ENCODE data around the gene C2orf49.
"Not testable (repeated sequence)": the region's sequence is repeated elsewhere in the genome, so short reads cannot be mapped to it uniquely, and the experiment has no call there.

C2orf49 gene

DNA sequence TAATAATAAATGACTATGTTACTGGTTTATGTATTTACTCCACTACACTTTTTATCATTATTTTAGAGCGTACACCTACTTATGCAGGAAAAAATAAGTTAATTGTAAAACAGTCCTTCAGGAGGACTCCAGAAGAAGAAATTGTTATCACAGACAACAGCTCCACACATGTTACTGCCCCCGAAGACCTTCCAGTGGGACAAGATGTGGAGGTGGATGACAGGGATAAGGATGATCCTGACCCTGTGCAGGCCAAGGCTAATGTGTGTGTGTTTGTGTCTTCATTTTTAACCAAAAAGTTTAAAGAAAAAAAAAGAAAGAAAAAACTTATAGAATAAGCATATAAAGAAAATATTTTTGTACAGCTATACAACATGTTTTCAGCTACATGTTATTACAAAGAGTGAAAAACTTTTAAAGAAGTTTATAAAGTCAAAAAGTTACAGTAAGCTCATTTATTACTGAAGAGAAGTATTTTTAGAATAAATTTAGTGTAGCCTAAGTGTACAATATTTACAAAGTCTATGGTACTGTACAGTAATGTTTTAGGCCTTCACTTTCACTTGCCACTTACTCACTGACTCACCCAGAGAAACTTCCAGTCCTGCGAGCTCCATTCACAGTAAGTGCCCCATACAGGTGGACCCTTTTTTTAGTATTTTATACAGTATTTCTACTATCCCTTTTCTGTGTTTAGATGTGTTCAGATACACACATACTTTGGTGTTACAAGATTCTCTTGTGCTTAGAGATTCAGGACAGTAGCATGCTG lies 15.3 kb upstream of the C2orf49 start:
- DNase-seq (ENCODE audit: low spot score): no peak

DNA sequence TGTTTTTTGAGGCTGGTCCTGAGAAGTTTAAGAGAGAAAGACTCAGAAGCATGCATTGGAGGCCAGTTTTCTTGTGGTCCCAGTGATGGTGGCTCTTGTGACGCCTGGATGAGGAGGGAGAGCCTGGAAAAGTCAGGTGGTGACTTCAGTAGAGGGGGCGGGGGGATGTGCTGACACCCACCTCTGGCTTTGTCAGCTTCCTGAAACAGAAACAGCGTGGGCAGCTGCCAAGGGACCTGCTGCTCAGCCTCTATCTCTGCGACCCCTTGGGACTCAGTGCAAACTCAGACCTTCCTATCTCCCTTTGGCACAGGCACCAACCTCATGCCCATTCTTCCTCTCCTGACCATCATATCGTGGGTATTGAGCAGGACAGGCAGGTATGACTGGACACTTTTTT lies 14.2 kb upstream of the C2orf49 start:
- DNase-seq (ENCODE audit: low spot score): no peak

DNA sequence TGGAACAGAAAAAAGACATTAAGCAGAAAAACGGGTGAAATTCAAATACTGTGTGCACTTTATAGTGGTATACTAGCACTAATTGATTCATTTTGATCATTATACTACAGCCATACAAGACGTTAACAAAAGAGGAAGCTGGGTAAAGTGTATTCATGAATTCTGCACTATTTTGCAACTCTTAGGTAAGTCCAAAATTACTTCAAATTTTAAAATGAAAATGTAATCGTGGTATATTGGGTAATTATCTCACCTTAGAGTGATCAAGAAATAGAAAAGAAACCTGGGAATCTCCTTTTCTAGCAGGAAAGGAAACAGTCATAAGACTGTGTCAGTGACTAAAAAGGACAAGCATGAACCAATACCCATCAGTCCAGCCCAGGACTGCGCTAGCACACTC lies 13.2 kb upstream of the C2orf49 start:
- no peak for DNase-seq (ENCODE audit: low spot score)

DNA sequence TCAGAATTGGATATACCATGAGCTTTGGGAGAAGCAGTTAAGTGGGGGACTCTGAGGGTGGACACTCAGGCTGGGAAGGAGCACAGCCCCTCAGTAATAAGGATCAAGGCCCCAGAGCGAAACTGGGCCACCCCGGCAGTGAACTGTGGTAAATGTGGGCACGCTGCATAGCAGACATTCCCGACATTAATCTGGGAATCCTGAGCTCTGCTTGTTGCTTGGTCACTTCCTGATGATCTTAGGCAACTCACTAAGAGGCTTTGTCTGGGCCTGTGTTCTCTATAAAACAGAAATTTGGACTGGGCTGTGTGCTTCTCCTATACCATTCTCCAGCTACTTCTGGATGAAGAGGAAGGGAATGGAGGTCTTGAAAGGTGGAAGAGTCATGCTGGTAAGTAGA lies 12.6 kb upstream of the C2orf49 start:
- DNase-seq (ENCODE audit: low spot score): no peak

DNA sequence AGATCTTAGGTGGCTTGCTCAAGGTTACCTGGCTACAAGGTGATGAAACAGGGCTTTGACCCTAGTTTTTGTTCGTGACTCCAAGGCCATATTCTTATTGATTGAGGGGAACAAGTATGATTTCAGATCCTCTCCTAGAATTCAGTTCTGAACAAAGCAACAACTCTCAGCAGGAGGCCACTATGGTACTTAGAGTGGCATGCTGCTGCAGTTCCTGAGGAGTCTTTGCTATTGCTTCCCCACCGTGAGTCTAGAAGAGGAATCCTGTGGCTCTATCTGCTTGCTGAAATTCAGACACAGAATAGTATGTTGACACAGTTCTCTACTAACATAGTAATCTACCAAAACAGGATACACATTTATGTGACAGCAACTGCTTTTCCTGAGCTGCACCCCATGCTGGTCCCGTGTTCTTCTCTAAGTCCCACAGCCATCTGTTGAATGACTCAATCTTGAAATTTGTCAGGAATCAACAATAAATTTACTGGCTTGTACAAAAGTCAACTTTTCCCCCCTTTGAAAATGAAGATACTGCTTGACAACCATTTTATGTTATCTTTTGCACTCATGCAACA lies 11.9 kb upstream of the C2orf49 start:
- DNase-seq (ENCODE audit: low spot score): no peak

DNA sequence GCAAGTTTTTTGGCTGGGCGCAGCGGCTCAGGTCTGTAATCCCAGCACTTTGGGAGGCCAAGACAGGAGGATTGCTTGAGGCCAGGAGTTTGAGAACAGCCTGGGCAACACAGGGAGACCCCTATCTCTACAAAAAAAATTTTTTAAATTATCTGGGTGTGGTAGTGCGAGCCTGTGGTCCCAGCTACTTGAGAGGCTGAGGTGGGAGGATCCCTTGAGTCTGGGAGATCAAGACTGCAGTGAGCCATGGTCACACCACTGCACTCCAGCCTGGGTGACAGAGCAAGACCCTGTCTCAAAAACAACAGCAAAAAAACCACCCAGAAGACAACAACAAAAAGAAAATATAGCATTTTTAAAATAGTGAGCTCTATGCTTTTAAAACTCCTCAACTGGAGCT lies 10.1 kb upstream of the C2orf49 start:
- not testable (repeated sequence) for DNase-seq (ENCODE audit: low spot score)

DNA sequence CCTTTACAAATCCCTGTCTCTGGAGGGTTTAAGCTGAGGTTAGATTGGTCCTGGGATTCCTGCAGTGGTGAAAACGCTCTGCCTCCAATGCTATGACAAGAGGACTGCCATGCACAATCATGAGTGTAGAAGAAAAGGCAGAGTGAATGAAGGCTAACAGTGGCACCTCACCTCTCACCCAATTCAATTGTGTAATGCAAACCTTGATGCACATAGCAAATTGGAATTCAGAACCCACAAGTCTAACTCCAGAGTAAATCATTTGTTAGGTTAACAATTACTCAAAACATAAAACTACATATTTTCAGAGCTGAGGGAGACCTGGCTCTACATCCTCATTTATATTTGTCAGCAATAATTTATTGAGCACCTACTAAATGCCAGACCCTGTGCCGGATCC lies 9.7 kb upstream of the C2orf49 start:
- no peak for DNase-seq (ENCODE audit: low spot score)

DNA sequence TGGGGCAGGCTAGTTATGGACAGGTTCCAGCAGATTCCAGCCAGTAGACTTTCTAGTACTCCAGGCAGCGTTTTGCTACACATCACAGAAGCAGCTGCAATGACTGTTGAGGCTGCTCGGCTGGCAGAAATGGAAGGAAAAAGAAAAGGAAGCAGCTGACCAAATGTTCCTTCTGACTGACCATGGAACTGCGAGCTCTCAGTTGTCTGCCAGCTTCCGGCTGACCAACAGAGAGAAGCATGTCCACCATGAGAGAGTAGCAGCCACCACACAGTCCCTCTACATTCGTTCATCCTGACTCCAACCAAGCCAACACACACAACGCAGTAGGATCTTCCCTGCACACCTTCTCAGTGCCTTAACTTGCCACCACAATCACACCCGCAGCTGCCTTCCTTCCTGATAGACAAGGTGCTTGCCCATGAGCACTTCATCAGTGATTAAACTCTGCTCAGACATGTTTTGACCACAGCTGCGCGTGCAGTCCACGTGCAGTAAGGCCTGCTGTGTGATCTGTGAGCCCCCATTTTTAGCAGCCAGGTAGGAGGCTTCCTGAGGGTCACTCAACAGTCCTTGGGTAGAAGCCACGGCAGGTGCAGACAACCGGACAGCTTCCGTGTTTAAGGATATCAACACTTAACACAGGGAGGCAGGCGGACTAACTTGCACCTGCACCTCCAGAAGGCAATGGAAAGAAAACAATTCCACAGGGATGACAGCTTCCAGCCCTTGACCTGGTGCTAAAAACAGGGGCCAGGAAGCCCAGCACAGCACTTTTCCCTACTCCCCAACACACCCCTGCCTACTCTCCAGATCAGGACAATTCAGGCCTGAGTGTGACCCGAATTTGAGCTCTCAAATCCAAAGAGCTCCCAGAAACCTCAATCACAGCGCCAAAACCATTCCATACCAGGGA lies 8.8 kb upstream of the C2orf49 start:
- no peak for DNase-seq (ENCODE audit: low spot score)

DNA sequence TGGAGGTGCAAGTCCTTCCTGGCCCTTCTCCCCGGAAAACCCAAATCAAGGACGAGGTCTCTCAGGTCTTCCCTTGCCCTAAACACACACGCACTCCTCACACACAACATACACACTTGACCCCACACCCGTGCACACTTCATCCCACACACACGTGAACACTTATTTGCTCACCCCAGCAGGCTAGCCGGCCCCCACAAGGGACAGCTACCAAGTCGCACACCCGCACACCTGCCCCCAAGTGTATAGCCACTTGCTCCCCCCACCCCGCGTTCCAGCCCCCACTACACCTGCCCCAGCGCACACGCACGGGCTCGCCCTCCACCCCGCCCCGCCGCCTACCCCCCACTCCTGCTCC lies 8.2 kb upstream of the C2orf49 start:
- peak; percentile 23 for DNase-seq (ENCODE audit: low spot score)

DNA sequence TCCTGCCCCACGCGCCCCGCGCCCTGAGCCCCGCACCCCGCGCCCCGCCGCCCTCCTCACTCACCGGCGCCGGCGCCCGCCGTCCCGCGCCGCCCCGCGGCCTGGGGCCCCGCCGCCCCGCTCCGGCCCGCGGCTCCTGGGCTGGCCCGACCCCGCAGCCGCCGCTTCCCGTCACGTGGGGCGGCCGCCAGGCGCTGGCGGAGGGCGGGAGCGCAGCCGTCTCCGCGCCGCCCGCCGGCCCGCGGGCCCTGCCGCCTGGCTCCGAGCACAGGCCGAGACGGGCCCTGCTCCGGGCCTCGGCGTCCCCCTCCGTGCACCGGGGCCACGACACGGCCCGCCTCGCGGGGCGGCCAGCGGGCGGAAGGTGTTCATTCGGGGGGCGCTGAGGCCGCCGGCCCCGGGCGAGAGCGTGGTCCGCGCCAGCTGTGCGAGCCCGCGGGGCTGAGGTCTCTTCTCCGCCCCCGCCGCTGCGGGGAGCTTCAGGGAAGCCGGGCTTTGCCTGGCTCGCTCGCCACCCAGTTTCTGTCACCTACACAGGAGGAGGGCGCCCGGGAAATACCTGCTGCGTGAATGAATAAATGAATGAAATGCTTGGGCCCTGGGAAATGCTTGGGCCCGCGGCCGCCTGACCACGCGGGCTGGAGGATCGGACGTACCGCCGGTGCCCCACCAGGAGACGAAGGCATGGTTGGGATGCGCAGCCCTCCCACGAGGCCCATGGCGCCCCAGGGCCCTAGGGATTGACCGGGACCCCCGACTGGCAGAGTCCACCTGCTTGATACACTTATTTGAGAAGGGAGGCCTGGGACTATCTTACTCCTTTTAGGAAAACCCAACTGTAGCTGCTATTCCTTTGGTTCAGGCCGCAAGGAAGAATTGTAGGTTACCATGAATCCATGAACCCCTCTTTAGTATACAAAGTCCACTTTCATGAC lies 7.5 kb upstream of the C2orf49 start, which contains the start of gene TGFBRAP1:
Gene TGFBRAP1, minus strand, starts transcription at position 175 of the 935 bp plus-strand sequence. CDS start 21,434 bp downstream, outside the sequence.
- DNase-seq (ENCODE audit: low spot score): peak; percentile 62

DNA sequence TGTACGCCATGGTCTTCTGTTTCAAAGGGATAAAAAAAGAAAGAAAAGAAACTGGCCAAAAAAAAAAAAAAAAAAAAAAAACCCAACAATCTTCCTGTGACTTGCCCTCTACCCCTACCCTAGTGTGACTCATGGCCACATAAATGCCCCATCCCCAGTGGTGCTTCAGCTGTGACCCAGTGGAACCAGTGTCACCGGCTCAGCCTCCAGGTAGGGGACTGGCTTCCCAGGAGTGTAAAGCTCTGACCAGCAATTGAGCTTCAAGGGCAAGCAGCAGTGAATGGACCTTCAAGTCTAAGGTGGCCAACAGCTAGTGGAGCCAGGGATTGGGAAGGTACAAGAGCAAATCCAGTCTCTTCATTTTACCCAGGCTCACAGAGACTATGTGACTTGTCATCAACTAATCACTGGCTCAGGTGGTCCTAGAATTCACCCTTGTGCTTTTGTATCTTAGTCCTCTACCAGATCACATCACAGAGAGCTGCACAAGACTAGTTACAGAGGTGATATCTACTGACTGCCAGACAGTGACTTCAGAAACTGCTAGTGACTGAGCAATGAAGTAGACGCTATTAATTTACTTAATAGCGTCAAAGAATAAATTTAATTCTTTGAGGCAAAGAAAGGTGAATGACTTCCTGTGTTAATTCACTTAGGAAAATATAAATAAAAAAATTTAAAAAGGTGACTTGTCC lies 6.5 kb upstream of the C2orf49 start:
- no peak for DNase-seq (ENCODE audit: low spot score)

DNA sequence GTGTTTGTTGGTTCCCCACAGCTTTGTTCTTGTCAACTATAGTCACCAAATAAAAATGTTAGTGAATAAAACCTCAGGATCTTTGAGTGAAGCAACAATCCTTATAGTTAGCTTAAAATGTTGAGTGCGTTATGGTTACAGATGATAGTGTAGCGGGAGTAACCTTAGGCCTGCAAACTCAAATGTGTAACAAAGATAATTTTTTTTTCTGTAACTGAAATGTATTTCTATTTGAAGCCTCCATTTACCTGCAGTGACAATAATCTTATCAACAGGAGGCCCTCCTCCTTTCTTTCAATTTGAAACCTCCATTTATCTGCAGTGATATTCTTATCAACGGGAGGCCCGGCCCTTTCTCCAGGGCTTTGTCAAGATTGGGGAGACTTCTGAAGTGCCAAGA lies 3.1 kb upstream of the C2orf49 start:
- no peak for DNase-seq (ENCODE audit: low spot score)

DNA sequence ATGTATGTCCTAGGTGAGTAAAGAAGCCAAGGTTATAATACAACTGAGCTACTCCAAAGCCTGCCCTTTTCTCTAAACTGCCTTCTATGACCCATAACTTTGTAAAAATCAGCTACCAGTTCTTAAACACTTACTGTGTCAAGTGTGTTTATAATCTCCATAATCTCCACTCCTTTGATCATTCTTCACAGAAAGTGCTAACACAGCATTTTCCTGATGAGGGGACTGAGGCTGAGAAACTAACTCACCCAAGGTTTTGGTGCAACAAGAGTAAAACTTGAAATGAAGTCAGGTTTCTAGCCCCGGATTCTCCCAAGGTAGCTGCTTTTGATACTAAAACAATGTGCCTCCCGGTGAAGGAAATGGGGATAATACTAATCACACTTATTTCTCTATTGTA lies 1.9 kb upstream of the C2orf49 start:
- no peak for DNase-seq (ENCODE audit: low spot score)

DNA sequence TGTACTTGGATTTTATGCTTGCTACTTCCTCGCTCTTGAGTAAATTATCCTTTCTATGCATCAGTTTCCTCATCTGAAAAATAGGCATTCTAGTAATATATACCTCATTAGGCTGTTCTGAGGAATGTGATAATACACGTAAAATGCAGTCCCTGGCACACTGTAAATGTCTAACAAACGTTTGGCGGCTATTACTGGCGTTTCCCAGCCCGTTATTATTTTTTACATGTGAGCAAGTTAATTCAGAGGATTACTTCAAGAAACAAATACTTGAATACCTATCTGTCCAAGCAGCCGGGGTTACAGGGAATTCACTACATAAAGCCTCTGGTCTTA lies 586 bp upstream of the C2orf49 start:
- DNase-seq (ENCODE audit: low spot score): no peak

DNA sequence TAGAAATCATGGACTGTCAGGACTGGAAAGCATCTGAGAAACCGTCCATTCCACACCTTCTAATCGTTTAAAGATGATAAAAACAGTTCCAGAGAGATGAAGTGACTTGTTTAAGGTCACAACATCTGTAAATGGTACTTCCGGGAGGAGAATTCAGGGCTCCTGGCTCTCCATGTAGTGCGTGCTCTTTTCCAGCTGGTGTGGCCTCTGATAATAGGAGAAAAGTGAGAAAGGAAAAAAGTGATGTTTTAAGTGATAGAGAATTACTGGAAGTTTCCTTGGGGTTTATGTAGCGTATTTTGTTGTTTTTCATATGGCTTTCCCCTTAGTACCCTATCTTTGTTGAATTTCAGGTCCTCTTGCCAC lies 663 bp downstream of the C2orf49 start:
- no peak for DNase-seq (ENCODE audit: low spot score)

DNA sequence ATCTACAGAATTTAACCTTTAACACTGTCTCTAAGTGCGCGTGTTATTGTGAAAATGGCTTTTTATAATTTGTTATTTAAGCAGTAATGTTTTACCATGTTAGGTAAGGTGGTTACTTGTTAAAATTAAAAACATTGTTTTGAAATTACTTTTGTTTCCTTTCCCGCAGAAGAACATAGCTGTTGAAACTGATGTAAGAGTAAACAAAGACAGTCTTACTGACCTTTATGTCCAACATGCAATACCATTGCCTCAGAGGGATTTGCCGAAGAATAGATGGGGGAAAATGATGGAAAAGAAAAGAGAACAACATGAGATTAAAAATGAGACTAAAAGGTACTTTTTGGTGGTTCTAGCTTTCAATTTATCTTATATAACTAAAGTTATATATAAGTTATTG lies 2.1 kb downstream of the C2orf49 start:
- DNase-seq (ENCODE audit: low spot score): no peak

DNA sequence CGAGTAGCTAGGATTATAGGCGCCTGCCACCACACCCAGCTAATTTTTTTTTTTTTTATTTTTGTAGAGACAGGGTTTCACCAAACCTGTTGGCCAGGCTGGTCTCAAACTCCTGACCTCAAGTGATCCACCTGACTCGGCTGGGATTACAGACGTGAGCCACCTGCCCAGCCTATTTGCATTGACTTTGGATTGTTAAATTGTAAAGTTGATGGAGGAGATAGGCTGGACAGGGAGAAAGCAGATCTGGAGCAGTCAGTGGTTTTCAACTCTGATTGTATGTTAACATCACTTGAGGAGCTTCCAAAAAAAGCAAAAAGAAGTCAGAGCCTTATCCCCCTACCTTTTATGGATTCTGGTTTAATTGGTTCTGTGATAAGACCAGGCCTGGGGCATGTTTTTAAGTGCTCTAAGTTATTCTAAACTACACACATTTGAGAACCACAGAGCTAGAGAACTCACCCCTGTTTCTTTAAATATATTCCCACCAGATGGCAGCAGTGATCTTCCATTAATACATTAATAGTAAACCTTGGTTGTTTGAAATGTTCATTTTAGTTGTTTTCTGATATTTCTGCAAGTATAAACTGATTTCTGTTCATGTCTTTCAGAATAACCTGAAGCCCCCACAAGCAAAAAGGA lies 7.5 kb downstream of the C2orf49 start:
- no peak for DNase-seq (ENCODE audit: low spot score)

DNA sequence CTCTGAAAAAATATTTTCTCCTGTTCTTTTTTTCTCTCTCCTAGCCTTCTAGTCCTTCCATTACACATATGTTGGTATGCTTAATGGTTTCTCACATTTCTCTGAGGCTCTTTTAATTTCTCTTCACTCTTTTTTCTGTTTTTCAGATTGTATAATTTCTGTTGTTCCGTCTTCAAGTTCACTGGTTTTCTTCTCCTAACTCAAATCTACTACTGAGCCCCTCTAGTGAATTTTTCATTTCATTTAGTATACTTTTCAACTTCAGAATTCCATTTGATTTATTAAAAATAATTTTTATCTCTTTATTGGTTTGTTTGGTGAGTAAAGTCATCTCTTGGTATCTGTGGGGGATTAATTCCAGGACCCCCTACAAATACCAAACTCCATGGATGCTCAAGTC lies 19.8 kb downstream of the C2orf49 start:
- DNase-seq (ENCODE audit: low spot score): no peak

DNA sequence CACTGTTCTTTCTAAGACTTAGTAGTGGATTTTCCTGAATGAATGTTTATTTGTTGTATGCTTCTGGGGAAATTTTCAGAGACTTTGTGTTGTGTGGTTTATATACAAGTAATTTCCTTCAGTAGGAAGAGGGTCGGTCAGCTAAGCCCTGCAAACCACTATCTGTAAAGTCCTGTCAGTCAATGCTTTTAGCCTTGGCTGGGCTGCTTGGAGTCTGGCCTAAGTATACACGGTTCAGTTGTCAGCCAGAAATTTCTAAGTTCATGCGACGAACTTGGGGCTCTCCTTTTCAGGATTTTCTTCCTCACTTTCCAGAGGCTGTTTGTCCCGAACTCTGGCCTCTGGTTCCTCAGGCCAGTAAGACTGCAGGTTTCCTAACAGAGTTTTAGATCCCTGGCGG lies 21.3 kb downstream of the C2orf49 start:
- DNase-seq (ENCODE audit: low spot score): no peak

DNA sequence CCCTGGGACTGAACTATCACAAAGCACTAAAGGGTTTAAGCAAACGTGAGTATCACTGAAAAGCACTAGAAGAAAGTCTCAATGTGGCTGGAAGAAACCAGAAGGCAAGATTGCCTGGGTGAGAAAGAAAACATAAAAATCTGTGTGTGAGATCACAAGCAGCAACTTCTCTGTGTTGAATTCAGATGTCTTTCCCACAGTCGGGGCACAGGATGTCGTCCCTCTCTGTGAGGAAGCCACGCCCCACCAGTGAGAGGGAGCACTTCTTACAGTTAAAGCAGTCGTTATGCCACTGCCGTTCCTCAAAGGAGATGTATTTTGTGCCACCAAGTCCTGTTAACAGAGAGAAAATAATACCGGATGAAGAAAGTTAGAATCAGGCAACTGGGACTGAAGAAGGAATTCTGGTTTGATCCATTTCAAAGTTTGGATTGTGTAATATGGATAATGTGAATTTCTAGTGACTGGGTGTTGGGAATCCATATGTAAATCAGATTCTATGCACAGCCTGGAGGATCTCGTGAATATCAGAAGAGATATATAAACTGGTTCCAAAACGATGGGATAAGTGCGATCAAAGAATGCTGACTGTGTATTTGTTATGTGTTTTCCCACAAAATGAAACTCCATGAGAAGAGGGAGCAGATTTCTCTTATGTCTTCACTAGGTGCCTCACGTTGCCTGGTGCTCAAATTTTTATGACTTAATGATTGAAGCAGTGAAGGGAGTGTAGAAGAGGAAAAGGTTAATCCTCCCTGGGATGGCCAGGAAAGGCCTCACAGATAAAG lies 24.0 kb downstream of the C2orf49 start:
- DNase-seq (ENCODE audit: low spot score): no peak

All from HuH-7.5 (cell line).